ENCODE results near the gene ADGRG1. TPM values are rescaled to one million over a fixed set of nuclear protein-coding genes. Genes with fewer than 3 reads are reported as not detected.
A peak's percentile ranks its signal among the peaks of the same experiment; 100 is the strongest.

The ADGRG1 gene
- total RNA-seq, 1 experiment from 2014 or later: 2.0 TPM

GRCh38 chr16:57644383-57645014 is 16.1 kb downstream of the ADGRG1 start:
- Mint-ChIP-seq H3K4me1 (no peaks in the 10 kb centered on the region), H3K27ac (no peak overlapping the region), H3K9me3 (no peaks in the 10 kb centered on the region), H3K27me3 (ENCODE audit: low read depth) (peaks cover 3% of the 10 kb centered on the region; the same call in 1 of the 2 replicates), H3K4me3 (no peak overlapping the region), H3K36me3 (no peaks in the 10 kb centered on the region)
- TF ChIP-seq ZBTB43 (CRISPR knock-in tag; IDR thresholded peaks at IDR 0.05) (peak; percentile 94; the same call in 1 of the 2 replicates), ZBTB21 (CRISPR knock-in tag; IDR thresholded peaks at IDR 0.05; ENCODE audit: borderline replicate concordance) (no peak), ZNF416 (CRISPR knock-in tag; IDR thresholded peaks at IDR 0.05) (no peak), RORB (CRISPR knock-in tag; IDR thresholded peaks at IDR 0.05) (no peak)
- DNase-seq (ENCODE audit: low spot score) (no peak), ATAC-seq (no peak)
- POLR2A ChIA-PET: no interaction called here
- CTCF ChIA-PET: interaction anchor here (0.5 to 3.4 kb wide), 5 partner anchors 16 to 453 kb away, joined by 3 to 10 read pairs (median 4); partner anchors contain the start of genes ADGRG1 and ADGRG3

GRCh38 chr16:57645169-57645568 is 16.7 kb downstream of the ADGRG1 start:
- DNase-seq (ENCODE audit: low spot score) (no peak), ATAC-seq (no peak)
- Mint-ChIP-seq H3K9me3 (no peaks in the 10 kb centered on the region), H3K27me3 (ENCODE audit: low read depth) (no peaks in the 10 kb centered on the region; the same call in 1 of the 2 replicates), H3K4me1 (no peaks in the 10 kb centered on the region), H3K4me3 (no peak overlapping the region), H3K27ac (no peak overlapping the region), H3K36me3 (no peaks in the 10 kb centered on the region)
- POLR2A ChIA-PET: no interaction called here
- TF ChIP-seq ZNF532 (CRISPR knock-in tag; IDR thresholded peaks at IDR 0.05; ENCODE audit: borderline replicate concordance) (no peak), NFE2L1 (CRISPR knock-in tag; IDR thresholded peaks at IDR 0.05) (no peak), CBFB (CRISPR knock-in tag; IDR thresholded peaks at IDR 0.05; ENCODE audit: low read depth) (no peak), SMAD4 (CRISPR knock-in tag; IDR thresholded peaks at IDR 0.05) (no peak), NR1H2 (CRISPR knock-in tag; IDR thresholded peaks at IDR 0.05) (no peak), E2F5 (CRISPR knock-in tag; IDR thresholded peaks at IDR 0.05) (no peak), ATF3 (CRISPR knock-in tag; conservative IDR thresholded peaks at IDR 0.05) (no peak), NR2C2 (CRISPR knock-in tag; IDR thresholded peaks at IDR 0.05) (no peak), FOXJ3 (CRISPR knock-in tag; IDR thresholded peaks at IDR 0.05; ENCODE audit: borderline replicate concordance) (no peak), ZNF512 (CRISPR knock-in tag; IDR thresholded peaks at IDR 0.05; ENCODE audit: borderline replicate concordance) (no peak), ATF2 (CRISPR knock-in tag; IDR thresholded peaks at IDR 0.05; ENCODE audit: borderline replicate concordance, low read depth) (no peak), HMGA2 (CRISPR knock-in tag; IDR thresholded peaks at IDR 0.05) (no peak)
- CTCF ChIA-PET: interaction anchor here (0.9 to 3.4 kb wide), 5 partner anchors 17 to 54 kb away, joined by 3 to 10 read pairs (median 4); partner anchors contain the start of gene ADGRG1
